HepG2 (cell line): ENCODE data around the gene STX8. TPM values are rescaled to one million over a fixed set of nuclear protein-coding genes. Genes with fewer than 3 reads are reported as not detected.

Experiments used
- NR2F6 ChIP-seq, 2 experiments: IDR thresholded peaks; 2 replicates each; pipeline ENCODE4 v1.6.1; 2016; ENCODE audit warnings: antibody characterized with exemption in 1 of 2, mild to moderate bottlenecking in 1 of 2
- RARA ChIP-seq: IDR thresholded peaks from 2 replicates; pipeline ENCODE4 v1.6.1; 2016; ENCODE audit warnings: missing genetic modification reagents, missing compliant biosample characterization
- TEAD3 ChIP-seq: optimal IDR thresholded peaks from 2 replicates; pipeline ENCODE3; 2016; ENCODE audit warnings: borderline replicate concordance
- ZBTB38 ChIP-seq: sonication (generic); formaldehyde crosslinking; IDR thresholded peaks from 2 replicates; pipeline ENCODE4 v1.5.1; 2020; ENCODE audit warnings: mild to moderate bottlenecking, missing genetic modification reagents
- ZNF292 ChIP-seq: sonication (generic); formaldehyde crosslinking; IDR thresholded peaks from 2 replicates; pipeline ENCODE4 v1.8.1; 2022; ENCODE audit warnings: mild to moderate bottlenecking, low read depth, missing genetic modification reagents, borderline replicate concordance
- ZNF747 ChIP-seq: sonication (generic); formaldehyde crosslinking; IDR thresholded peaks from 2 replicates; pipeline ENCODE4 v1.8.1; 2023; ENCODE audit warnings: missing genetic modification reagents, mild to moderate bottlenecking, borderline replicate concordance
- ZSCAN30 ChIP-seq: sonication (generic); formaldehyde crosslinking; IDR thresholded peaks from 2 replicates; pipeline ENCODE4 v1.5.0; 2020; ENCODE audit warnings: mild to moderate bottlenecking, missing genetic modification reagents
- polyA plus RNA-seq, 8 experiments: library from polyadenylated mRNA; depleted of rRNA in 3 of 8; stranded (reverse) in 7 of 8; unstranded in 1 of 8; fragments of >200 nt; fragmentation: Illumina TruSeq in 4 of 8; extraction: Trizol in 4 of 8; gene quantifications; 2 replicates each; pipeline versions ENCODE4 v1.2.1 to v1.2.3, GENCODE V29; 2011 to 2016; ENCODE audit warnings: low read depth in 4 of 8, missing spikeins in 1 of 8, mixed read lengths in 1 of 8; ENCODE audit not compliant: insufficient read depth in 1 of 8
- total RNA-seq, 5 experiments: library from RNA; depleted of rRNA; stranded (reverse); fragments of >200 nt; fragmentation: Illumina TruSeq; extraction: Trizol; gene quantifications; 2 replicates each; pipeline ENCODE4 v1.2.3, GENCODE V29; 2016; ENCODE audit warnings: low read depth in 1 of 5
- TF ChIP-seq, protein P1 (sequence below): sonication (generic); formaldehyde crosslinking; IDR thresholded peaks from 2 replicates; pipeline ENCODE4 v1.4.0; 2020; ENCODE audit warnings: missing genetic modification reagents
- TF ChIP-seq, protein P2 (sequence below): sonication (generic); formaldehyde crosslinking; IDR thresholded peaks from 2 replicates; pipeline ENCODE4 v1.5.1; 2020; ENCODE audit warnings: missing genetic modification reagents, mild to moderate bottlenecking, borderline replicate concordance
- TF ChIP-seq, protein P3 (sequence below): sonication (generic); formaldehyde crosslinking; IDR thresholded peaks from 2 replicates; pipeline ENCODE4 v1.8.0; 2022; ENCODE audit warnings: missing genetic modification reagents, mild to moderate bottlenecking, moderate library complexity, borderline replicate concordance
- TF ChIP-seq, protein P4 (sequence below): sonication (generic); formaldehyde crosslinking; IDR thresholded peaks from 2 replicates; pipeline ENCODE4 v1.9.0; 2022; ENCODE audit warnings: low read depth, missing genetic modification reagents
- TF ChIP-seq, protein P5 (sequence below): IDR thresholded peaks from 2 replicates; pipeline ENCODE4 v1.6.1; 2016

Gene STX8
- total and polyA plus RNA-seq, 2 of the 13 experiments (the other 11 are each of a cell fraction or from before 2014, with no cell fraction given) = 36.4 to 53.6 TPM

DNA sequence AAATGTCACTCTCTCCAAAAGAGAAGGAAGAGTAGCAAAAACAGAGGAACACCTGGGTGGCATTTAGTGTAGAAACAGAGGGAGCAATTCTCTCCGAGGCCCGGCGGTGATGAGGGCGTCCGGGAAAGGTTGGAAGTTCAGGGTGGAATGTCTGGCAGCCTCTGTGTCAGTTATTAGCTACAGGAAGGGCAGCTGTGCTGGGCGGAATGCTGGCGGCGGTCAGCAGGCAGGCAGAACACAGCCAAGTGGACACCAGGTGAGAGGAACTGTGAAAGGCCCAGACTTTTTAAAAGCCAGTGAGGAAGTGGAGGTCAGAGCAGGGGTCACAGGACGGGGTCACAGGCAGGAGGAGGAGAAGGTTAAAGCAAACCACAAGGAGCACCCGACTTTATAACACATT lies 316.2 kb downstream of the STX8 start (continued):
- TF ChIP-seq, protein P1, sequence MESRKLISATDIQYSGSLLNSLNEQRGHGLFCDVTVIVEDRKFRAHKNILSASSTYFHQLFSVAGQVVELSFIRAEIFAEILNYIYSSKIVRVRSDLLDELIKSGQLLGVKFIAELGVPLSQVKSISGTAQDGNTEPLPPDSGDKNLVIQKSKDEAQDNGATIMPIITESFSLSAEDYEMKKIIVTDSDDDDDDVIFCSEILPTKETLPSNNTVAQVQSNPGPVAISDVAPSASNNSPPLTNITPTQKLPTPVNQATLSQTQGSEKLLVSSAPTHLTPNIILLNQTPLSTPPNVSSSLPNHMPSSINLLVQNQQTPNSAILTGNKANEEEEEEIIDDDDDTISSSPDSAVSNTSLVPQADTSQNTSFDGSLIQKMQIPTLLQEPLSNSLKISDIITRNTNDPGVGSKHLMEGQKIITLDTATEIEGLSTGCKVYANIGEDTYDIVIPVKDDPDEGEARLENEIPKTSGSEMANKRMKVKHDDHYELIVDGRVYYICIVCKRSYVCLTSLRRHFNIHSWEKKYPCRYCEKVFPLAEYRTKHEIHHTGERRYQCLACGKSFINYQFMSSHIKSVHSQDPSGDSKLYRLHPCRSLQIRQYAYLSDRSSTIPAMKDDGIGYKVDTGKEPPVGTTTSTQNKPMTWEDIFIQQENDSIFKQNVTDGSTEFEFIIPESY (CRISPR knock-in tag) = peak; percentile 45; the same call in 1 of the 2 replicates
- TF ChIP-seq, protein P2, sequence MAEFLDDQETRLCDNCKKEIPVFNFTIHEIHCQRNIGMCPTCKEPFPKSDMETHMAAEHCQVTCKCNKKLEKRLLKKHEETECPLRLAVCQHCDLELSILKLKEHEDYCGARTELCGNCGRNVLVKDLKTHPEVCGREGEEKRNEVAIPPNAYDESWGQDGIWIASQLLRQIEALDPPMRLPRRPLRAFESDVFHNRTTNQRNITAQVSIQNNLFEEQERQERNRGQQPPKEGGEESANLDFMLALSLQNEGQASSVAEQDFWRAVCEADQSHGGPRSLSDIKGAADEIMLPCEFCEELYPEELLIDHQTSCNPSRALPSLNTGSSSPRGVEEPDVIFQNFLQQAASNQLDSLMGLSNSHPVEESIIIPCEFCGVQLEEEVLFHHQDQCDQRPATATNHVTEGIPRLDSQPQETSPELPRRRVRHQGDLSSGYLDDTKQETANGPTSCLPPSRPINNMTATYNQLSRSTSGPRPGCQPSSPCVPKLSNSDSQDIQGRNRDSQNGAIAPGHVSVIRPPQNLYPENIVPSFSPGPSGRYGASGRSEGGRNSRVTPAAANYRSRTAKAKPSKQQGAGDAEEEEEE (CRISPR knock-in tag) = no peak
- TF ChIP-seq, protein P3, sequence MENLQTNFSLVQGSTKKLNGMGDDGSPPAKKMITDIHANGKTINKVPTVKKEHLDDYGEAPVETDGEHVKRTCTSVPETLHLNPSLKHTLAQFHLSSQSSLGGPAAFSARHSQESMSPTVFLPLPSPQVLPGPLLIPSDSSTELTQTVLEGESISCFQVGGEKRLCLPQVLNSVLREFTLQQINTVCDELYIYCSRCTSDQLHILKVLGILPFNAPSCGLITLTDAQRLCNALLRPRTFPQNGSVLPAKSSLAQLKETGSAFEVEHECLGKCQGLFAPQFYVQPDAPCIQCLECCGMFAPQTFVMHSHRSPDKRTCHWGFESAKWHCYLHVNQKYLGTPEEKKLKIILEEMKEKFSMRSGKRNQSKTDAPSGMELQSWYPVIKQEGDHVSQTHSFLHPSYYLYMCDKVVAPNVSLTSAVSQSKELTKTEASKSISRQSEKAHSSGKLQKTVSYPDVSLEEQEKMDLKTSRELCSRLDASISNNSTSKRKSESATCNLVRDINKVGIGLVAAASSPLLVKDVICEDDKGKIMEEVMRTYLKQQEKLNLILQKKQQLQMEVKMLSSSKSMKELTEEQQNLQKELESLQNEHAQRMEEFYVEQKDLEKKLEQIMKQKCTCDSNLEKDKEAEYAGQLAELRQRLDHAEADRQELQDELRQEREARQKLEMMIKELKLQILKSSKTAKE (CRISPR knock-in tag) = peak; percentile 13; the same call in 1 of the 2 replicates
- TF ChIP-seq, protein P4, sequence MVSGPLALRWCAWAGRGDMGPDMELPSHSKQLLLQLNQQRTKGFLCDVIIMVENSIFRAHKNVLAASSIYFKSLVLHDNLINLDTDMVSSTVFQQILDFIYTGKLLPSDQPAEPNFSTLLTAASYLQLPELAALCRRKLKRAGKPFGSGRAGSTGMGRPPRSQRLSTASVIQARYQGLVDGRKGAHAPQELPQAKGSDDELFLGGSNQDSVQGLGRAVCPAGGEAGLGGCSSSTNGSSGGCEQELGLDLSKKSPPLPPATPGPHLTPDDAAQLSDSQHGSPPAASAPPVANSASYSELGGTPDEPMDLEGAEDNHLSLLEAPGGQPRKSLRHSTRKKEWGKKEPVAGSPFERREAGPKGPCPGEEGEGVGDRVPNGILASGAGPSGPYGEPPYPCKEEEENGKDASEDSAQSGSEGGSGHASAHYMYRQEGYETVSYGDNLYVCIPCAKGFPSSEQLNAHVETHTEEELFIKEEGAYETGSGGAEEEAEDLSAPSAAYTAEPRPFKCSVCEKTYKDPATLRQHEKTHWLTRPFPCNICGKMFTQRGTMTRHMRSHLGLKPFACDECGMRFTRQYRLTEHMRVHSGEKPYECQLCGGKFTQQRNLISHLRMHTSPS (CRISPR knock-in tag) = peak; percentile 39; the same call in 1 of the 2 replicates
- TF ChIP-seq ZNF747 (CRISPR knock-in tag) (no peak), TEAD3 (CRISPR knock-in tag) (peak; percentile 74), ZNF292 (0 out of 2 replicates have a peak, but pooled peaks have one; percentile 27), RARA (CRISPR knock-in tag) (peak; percentile 67), ZBTB38 (CRISPR knock-in tag) (peak; percentile 67), NR2F6 (IDR thresholded peaks at IDR 0.05) (0 out of 2 replicates have a peak, but pooled peaks have one; percentile 22), NR2F6 (CRISPR knock-in tag; IDR thresholded peaks at IDR 0.05) (peak; percentile 39; the same call in 1 of the 2 replicates), ZSCAN30 (CRISPR knock-in tag) (no peak)
- TF ChIP-seq, protein P5, sequence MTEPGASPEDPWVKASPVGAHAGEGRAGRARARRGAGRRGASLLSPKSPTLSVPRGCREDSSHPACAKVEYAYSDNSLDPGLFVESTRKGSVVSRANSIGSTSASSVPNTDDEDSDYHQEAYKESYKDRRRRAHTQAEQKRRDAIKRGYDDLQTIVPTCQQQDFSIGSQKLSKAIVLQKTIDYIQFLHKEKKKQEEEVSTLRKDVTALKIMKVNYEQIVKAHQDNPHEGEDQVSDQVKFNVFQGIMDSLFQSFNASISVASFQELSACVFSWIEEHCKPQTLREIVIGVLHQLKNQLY (CRISPR knock-in tag) = no peak
